K562 (cell line): ENCODE measurements around the gene TSEN34. TPM values are rescaled to one million over a fixed set of nuclear protein-coding genes. Genes with fewer than 3 reads are reported as not detected.

Experiments used
- ARID4B ChIP-seq: sonication (generic); formaldehyde crosslinking; IDR thresholded peaks from 2 replicates; pipeline ENCODE4 v1.8.0; 2022; ENCODE audit warnings: mild to moderate bottlenecking, missing genetic modification reagents
- ATF7 ChIP-seq: fragments of 450-650 bp; IDR thresholded peaks from 2 replicates; pipeline ENCODE4 v1.7.1; 2014; ENCODE audit warnings: mild to moderate bottlenecking, moderate library complexity
- ETV6 ChIP-seq, 3 experiments: fragments of 150-350 bp in 1 of 3; sonication (generic) in 1 of 3; formaldehyde crosslinking in 1 of 3; IDR thresholded peaks; 2 replicates each; pipeline versions ENCODE4 v1.6.1 to v1.8.0; 2014 to 2022; ENCODE audit warnings: borderline replicate concordance in 2 of 3, low read depth in 2 of 3, antibody characterized with exemption in 1 of 3, low read length in 1 of 3, mild to moderate bottlenecking in 1 of 3, missing genetic modification reagents in 1 of 3
- FOXK2 ChIP-seq, 2 experiments: fragments of 450-650 bp; IDR thresholded peaks in 1 of 2; conservative IDR thresholded peaks in 1 of 2; 2 replicates each; pipeline ENCODE4 v1.6.1; 2016; ENCODE audit warnings: low read depth in 2 of 2, mild to moderate bottlenecking in 1 of 2
- MAFK ChIP-seq: IDR thresholded peaks from 2 replicates; pipeline ENCODE4 v1.6.1; 2011; ENCODE audit warnings: low read length, improper control_type of control experiment
- MED1 ChIP-seq: sonication (generic); formaldehyde crosslinking; IDR thresholded peaks from 2 replicates; pipeline ENCODE4 v1.8.1; 2023; ENCODE audit warnings: missing genetic modification reagents, borderline replicate concordance
- SAFB ChIP-seq: fragments of 200-400 bp; formaldehyde crosslinking; IDR thresholded peaks from 2 replicates; pipeline ENCODE4 v1.6.1; 2017; ENCODE audit warnings: low read depth, low read length, borderline replicate concordance
- SMARCA5 ChIP-seq: fragments of 450-650 bp; IDR thresholded peaks from 2 replicates; pipeline ENCODE4 v1.6.1; 2016
- SNRNP70 ChIP-seq: fragments of 200-400 bp; formaldehyde crosslinking; optimal IDR thresholded peaks from 2 replicates; pipeline ENCODE3; 2017; ENCODE audit warnings: low read depth, low read length
- SRSF9 ChIP-seq: fragments of 200-400 bp; formaldehyde crosslinking; IDR thresholded peaks from 2 replicates; pipeline ENCODE4 v1.6.1; 2017; ENCODE audit warnings: low read depth, low read length, borderline replicate concordance
- TAF1 ChIP-seq: IDR thresholded peaks from 2 replicates; pipeline ENCODE4 v1.6.1; 2011; ENCODE audit warnings: mild to moderate bottlenecking, low read length, moderate library complexity; ENCODE audit not compliant: insufficient read depth, control insufficient read depth, severe bottlenecking; ENCODE audit errors: extremely low read depth
- TAF7 ChIP-seq: fragments of 450-650 bp; IDR thresholded peaks from 2 replicates; pipeline ENCODE4 v1.6.1; 2016; ENCODE audit warnings: missing genetic modification characterization, missing compliant biosample characterization
- TAL1 ChIP-seq: fragments of 450-650 bp; IDR thresholded peaks from 2 replicates; pipeline ENCODE4 v1.6.1; 2016; ENCODE audit warnings: mild to moderate bottlenecking
- TBL1XR1 ChIP-seq, 2 experiments: IDR thresholded peaks; 2 replicates each; pipeline ENCODE4 v1.6.1; 2012; ENCODE audit warnings: improper control_type of control experiment in 2 of 2, low read length in 2 of 2, mild to moderate bottlenecking in 1 of 2
- TEAD1 ChIP-seq, 2 experiments: fragments of 450-650 bp in 1 of 2; sonication (generic) in 1 of 2; formaldehyde crosslinking; IDR thresholded peaks; 2 replicates each; pipeline versions ENCODE4 v1.4.0 to v1.8.0; 2020 to 2022; ENCODE audit warnings: mild to moderate bottlenecking in 2 of 2, missing genetic modification reagents in 1 of 2
- TFE3 ChIP-seq: fragments of 450-650 bp; formaldehyde crosslinking; IDR thresholded peaks from 2 replicates; pipeline ENCODE4 v1.4.0; 2020; ENCODE audit warnings: mild to moderate bottlenecking, mixed read lengths
- ZBTB34 ChIP-seq: fragments of 250-450 bp; sonication (Bioruptor Pico); IDR thresholded peaks from 2 replicates; pipeline ENCODE4 v1.8.0; 2021; ENCODE audit warnings: mild to moderate bottlenecking, moderate library complexity
- ZFP30 ChIP-seq: fragments of 250-450 bp; sonication (Bioruptor Pico); IDR thresholded peaks from 2 replicates; pipeline ENCODE4 v1.8.0; 2022; ENCODE audit warnings: moderate library complexity, mild to moderate bottlenecking, inconsistent platforms, borderline replicate concordance
- ZNF184 ChIP-seq: sonication (generic); formaldehyde crosslinking; IDR thresholded peaks from 2 replicates; pipeline ENCODE4 v1.5.0; 2020; ENCODE audit warnings: missing genetic modification reagents
- ZNF584 ChIP-seq: fragments of 200-800 bp; sonication (Bioruptor generic); IDR thresholded peaks from 2 replicates; pipeline ENCODE4 v1.6.1; 2016; ENCODE audit warnings: low read depth, mild to moderate bottlenecking, missing genetic modification characterization, missing compliant biosample characterization
- polyA plus RNA-seq, 8 experiments: library from polyadenylated mRNA; depleted of rRNA in 4 of 8; stranded (reverse) in 5 of 8; unstranded in 3 of 8; fragments of >200 nt; fragmentation: Nextera tagmentation in 2 of 8; fragmentation: Illumina TruSeq in 1 of 8; extraction: Ambion mirVana in 2 of 8; extraction: Trizol in 1 of 8; gene quantifications; 2 replicates each; pipeline versions ENCODE4 v1.2.1 to v1.2.3, GENCODE V29; 2011 to 2014; ENCODE audit warnings: inconsistent platforms in 1 of 8, missing spikeins in 1 of 8
- total RNA-seq, 7 experiments: library from RNA; depleted of rRNA in 6 of 7; stranded (reverse); fragments of >200 nt in 6 of 7; fragmentation: Illumina TruSeq in 2 of 7; extraction: Trizol in 2 of 7; gene quantifications; 2 replicates each; pipeline versions ENCODE4 v1.2.1 to v1.2.3, GENCODE V29; 2011 to 2021; ENCODE audit warnings: low replicate concordance in 1 of 7

The TSEN34 gene
- total and polyA plus RNA-seq, 9 of the 15 experiments (the other 6 are each of a cell fraction or from before 2014, with no cell fraction given), result 3.1 to 57.6 (median 29.5) TPM

- TF ChIP-seq MAFK, result no peak
- TF ChIP-seq TAF7 (tag), result no peak
- TF ChIP-seq TBL1XR1 (IDR thresholded peaks at IDR 0.05; ENCODE audit: low read length in 2 of 2), result peak; percentile 63 to 87; a peak in 3 of 4 replicates
- TF ChIP-seq ATF7, result peak; percentile 75
- TF ChIP-seq FOXK2 (conservative IDR thresholded peaks at IDR 0.05 in 1 of 2, IDR thresholded peaks at IDR 0.05 in 1 of 2; ENCODE audit: low read depth in 2 of 2), result peak; percentile 69 to 77; a peak in 3 of 4 replicates
- no peak for TF ChIP-seq ZNF584 (CRISPR knock-in tag)
- TF ChIP-seq MED1 (CRISPR knock-in tag), result no peak
- TF ChIP-seq TFE3, result no peak
- peak; percentile 30 for TF ChIP-seq TAF1
- TF ChIP-seq SMARCA5, result no peak
- TF ChIP-seq SNRNP70, result no peak
- no peak for TF ChIP-seq ZNF184 (CRISPR knock-in tag)
- TF ChIP-seq TAL1, result peak; percentile 71
- no peak; the same call in 1 of the 2 replicates for TF ChIP-seq ARID4B (CRISPR knock-in tag)
- TF ChIP-seq TEAD1 (CRISPR knock-in tag; IDR thresholded peaks at IDR 0.05), result peak in 1 of 2 experiments; percentile 14; a peak in 1 of 4 replicates
- TF ChIP-seq ZBTB34 (CRISPR knock-in tag), result no peak
- no peak; a peak in 1 of 4 replicates for TF ChIP-seq ETV6 (IDR thresholded peaks at IDR 0.05; ENCODE audit: borderline replicate concordance in 1 of 2, low read depth in 2 of 2, low read length in 1 of 2)
- no peak for TF ChIP-seq ETV6 (CRISPR knock-in tag; IDR thresholded peaks at IDR 0.05; ENCODE audit: borderline replicate concordance)
- TF ChIP-seq SRSF9, result no peak
- no peak for TF ChIP-seq SAFB
- no peak for TF ChIP-seq ZFP30 (CRISPR knock-in tag)
Observed at GRCh38 chr19:54209811-54210494, 18.8 kb downstream of the TSEN34 start (continued).
